ENCODE results near the gene RASA3. TPM values are rescaled to one million over a fixed set of nuclear protein-coding genes. Genes with fewer than 3 reads are reported as not detected.

RASA3 gene
- total and polyA plus RNA-seq, 2 of the 4 experiments (the other 2 are of a cell fraction) = 21.0 to 31.4 TPM

- no peak overlapping the region for H2AK5ac ChIP-seq (ENCODE audit: low read depth, low read length)
- WGBS, 2 experiments (ENCODE audit: extremely low coverage in 2 of 2, insufficient read length in 1 of 2) = 98% methylated on average over 2 of the region's 2 CpGs; no CpG with 5 or more reads in 1 of the 2 experiments
- no peak overlapping the region for H3K4me2 ChIP-seq (ENCODE audit: low read depth, low read length)
- no peak overlapping the region for H2BK20ac ChIP-seq (ENCODE audit: low read depth, low read length)
- peaks cover 2% of the 10 kb centered on the region for H3K9me3 ChIP-seq (ENCODE audit: control insufficient read depth, insufficient read depth, low read length)
- H4K8ac ChIP-seq (ENCODE audit: low read depth in 2 of 2, low read length in 2 of 2) = no peak overlapping the region
- H2BK5ac ChIP-seq (ENCODE audit: low read depth, low read length, poor library complexity, severe bottlenecking) = peak overlapping the region; percentile 21
- H3K79me1 ChIP-seq (ENCODE audit: low read depth in 1 of 2, low read length in 2 of 2) = peaks cover 0 to 18% of the 10 kb centered on the region in 2 experiments; a peak in 1 of 4 replicates
- in situ Hi-C loops (cut with MboI; ENCODE audit: low sequenced_read_pairs) (no loop called here), intact Hi-C loops (cut with micrococcal nuclease) (no loop called here), dilution Hi-C loops (cut with HindIII; ENCODE audit: low sequenced_read_pairs, unreplicated experiment) (no loop called here)
- no peak overlapping the region for H3K23ac ChIP-seq (ENCODE audit: low read depth, low read length)
- POLR2A ChIA-PET (ENCODE audit: unreplicated experiment) = no interaction called here
- no peak overlapping the region for H2BK15ac ChIP-seq (ENCODE audit: low read depth, low read length)
- H2AK9ac ChIP-seq (replicated peaks; ENCODE audit: low read depth, low read length, poor library complexity) = no peak overlapping the region
- CTCF ChIA-PET = no interaction called here
- no peak overlapping the region for H4K5ac ChIP-seq (ENCODE audit: low read depth, low read length)
- H3K27ac ChIP-seq (ENCODE audit: insufficient read depth, low read length) = no peak overlapping the region
- TSS peak; percentile 38 for BruUV-seq (replicated peaks)
- H2AFZ ChIP-seq (replicated peaks; ENCODE audit: low read length, poor library complexity) = no peak overlapping the region
- no peak overlapping the region for H3K14ac ChIP-seq (replicated peaks; ENCODE audit: low read depth, low read length)
- no peak overlapping the region for H3K4me3 ChIP-seq (ENCODE audit: insufficient read depth, low read depth, low read length)
- H4K91ac ChIP-seq (ENCODE audit: insufficient read depth, low read depth, low read length) = no peak overlapping the region
- ATAC-seq (ENCODE audit: low read depth) = no peak
- H3K4me1 ChIP-seq (ENCODE audit: control insufficient read depth, insufficient read depth, low read length) = no peaks in the 10 kb centered on the region
- no peak overlapping the region for H3K9ac ChIP-seq (ENCODE audit: low read depth, low read length)
- H3K36me3 ChIP-seq (ENCODE audit: control insufficient read depth, insufficient read depth, low read length) = peaks cover 32% of the 10 kb centered on the region
- H3K56ac ChIP-seq (ENCODE audit: extremely low read depth, insufficient read depth, low read length) = no peak overlapping the region
- H3K4ac ChIP-seq (ENCODE audit: low read depth, low read length) = no peak overlapping the region
- H3K9me1 ChIP-seq (ENCODE audit: insufficient read depth, low read length) = peaks cover 4% of the 10 kb centered on the region; the same call in 1 of the 2 replicates
- no peak overlapping the region for H3K18ac ChIP-seq (ENCODE audit: low read depth, low read length)
- no peak overlapping the region for H2BK120ac ChIP-seq (ENCODE audit: low read depth, low read length)
- DNase-seq = no peak
- no peaks in the 10 kb centered on the region for H3K27me3 ChIP-seq (ENCODE audit: control insufficient read depth, insufficient read depth, low read length)
- TF ChIP-seq NFE2L2 (IDR thresholded peaks at IDR 0.05; ENCODE audit: low read depth, low read length) (no peak), MXI1 (IDR thresholded peaks at IDR 0.05; ENCODE audit: borderline replicate concordance, low read depth, low read length) (no peak), FOS (IDR thresholded peaks at IDR 0.05; ENCODE audit: low read depth, low read length) (no peak), MAFK (IDR thresholded peaks at IDR 0.05; ENCODE audit: low read depth, low read length) (no peak), RFX5 (IDR thresholded peaks at IDR 0.05; ENCODE audit: low read depth, low read length) (no peak), CTCF (conservative IDR thresholded peaks at IDR 0.05; ENCODE audit: low read depth, low read length) (no peak), SMC3 (IDR thresholded peaks at IDR 0.05; ENCODE audit: low read depth, low read length) (no peak), POLR2A (IDR thresholded peaks at IDR 0.05; ENCODE audit: low read depth, low read length) (no peak), ELK1 (IDR thresholded peaks at IDR 0.05; ENCODE audit: borderline replicate concordance, low read depth, low read length) (no peak), CHD1 (IDR thresholded peaks at IDR 0.05; ENCODE audit: low read depth, low read length) (no peak), RCOR1 (IDR thresholded peaks at IDR 0.05; ENCODE audit: insufficient replicate concordance, low read length) (no peak), RAD21 (IDR thresholded peaks at IDR 0.05; ENCODE audit: low read length) (no peak), USF2 (IDR thresholded peaks at IDR 0.05; ENCODE audit: low read depth, low read length) (no peak), CEBPB (IDR thresholded peaks at IDR 0.05; ENCODE audit: low read depth, low read length) (no peak), BHLHE40 (IDR thresholded peaks at IDR 0.05; ENCODE audit: low read depth, low read length) (no peak), MAZ (IDR thresholded peaks at IDR 0.05; ENCODE audit: borderline replicate concordance, low read depth, low read length) (no peak)
- no peaks in the 10 kb centered on the region for H4K20me1 ChIP-seq (ENCODE audit: insufficient read depth, low read length)
Observed at GRCh38 chr13:113965383-113965874, 167.0 kb downstream of the RASA3 start.

Data from IMR-90 (cell line).